ENCODE results near the gene HEPHL1.
"Not testable (repeated sequence)": the region's sequence is repeated elsewhere in the genome, so short reads cannot be mapped to it uniquely, and the experiment has no call there.

HEPHL1 gene

DNA sequence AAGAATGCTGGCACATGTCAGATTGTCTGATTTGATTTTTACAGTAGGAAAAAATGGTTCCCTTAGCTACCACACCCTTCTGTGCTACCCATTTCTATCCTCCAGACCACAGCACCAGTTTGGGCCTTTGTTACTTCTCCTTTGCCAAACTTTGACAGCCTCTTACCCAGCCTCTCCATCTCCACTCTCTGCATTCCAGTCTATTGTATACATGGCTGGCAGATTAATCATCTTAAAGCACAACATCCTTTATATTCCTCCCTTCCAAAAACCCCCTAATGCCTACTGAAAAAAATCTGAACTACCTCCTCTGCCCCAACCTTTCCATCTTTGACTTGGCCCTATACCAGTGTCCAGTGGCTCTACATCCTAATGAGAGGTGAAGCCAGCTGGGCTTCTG, 96.7 kb downstream of the HEPHL1 start:
- peaks cover 0 to 20% (median 10%) of the 10 kb centered on the region in 4 donors for H3K4me1 ChIP-seq
- intact Hi-C loops (cut with DNase I; ENCODE audit: low total_unique reads), result no loop called here
- H3K27me3 ChIP-seq, result no peaks in the 10 kb centered on the region
- no peak overlapping the region for H3K27ac ChIP-seq
- no peak for DNase-seq
- H3K36me3 ChIP-seq, result no peaks in the 10 kb centered on the region
- TF ChIP-seq, protein P1, sequence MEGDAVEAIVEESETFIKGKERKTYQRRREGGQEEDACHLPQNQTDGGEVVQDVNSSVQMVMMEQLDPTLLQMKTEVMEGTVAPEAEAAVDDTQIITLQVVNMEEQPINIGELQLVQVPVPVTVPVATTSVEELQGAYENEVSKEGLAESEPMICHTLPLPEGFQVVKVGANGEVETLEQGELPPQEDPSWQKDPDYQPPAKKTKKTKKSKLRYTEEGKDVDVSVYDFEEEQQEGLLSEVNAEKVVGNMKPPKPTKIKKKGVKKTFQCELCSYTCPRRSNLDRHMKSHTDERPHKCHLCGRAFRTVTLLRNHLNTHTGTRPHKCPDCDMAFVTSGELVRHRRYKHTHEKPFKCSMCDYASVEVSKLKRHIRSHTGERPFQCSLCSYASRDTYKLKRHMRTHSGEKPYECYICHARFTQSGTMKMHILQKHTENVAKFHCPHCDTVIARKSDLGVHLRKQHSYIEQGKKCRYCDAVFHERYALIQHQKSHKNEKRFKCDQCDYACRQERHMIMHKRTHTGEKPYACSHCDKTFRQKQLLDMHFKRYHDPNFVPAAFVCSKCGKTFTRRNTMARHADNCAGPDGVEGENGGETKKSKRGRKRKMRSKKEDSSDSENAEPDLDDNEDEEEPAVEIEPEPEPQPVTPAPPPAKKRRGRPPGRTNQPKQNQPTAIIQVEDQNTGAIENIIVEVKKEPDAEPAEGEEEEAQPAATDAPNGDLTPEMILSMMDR (IDR thresholded peaks at IDR 0.05), result no peak
- H3K4me3 ChIP-seq, result no peak overlapping the region
- H3K9me3 ChIP-seq, result no peaks in the 10 kb centered on the region

DNA sequence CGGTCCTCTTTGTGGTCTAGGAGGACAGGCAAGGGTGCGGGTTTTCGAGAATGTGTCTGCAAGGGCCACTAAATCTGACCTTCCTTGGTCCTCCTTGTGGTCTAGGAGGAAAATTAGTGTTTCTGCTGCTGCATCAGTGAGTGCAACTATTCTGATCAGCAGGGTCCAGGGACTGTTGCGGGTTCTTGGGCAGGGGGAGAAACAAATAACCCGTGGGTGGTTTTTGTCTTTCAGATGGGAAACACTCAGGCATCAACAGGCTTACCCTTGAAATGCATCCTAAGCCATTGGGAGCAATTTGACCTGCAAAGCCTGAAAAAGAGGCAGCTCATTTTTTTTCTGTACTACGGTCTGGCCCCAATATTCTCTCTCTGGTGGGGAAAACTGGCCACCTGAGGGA, 98.5 kb downstream of the HEPHL1 start:
- H3K36me3 ChIP-seq; H3K27ac ChIP-seq; H3K27me3 ChIP-seq; DNase-seq; H3K4me3 ChIP-seq; H3K9me3 ChIP-seq; intact Hi-C loops (cut with DNase I; ENCODE audit: low total_unique reads): not testable (repeated sequence)
- peaks cover 0 to 14% (median 9%) of the 10 kb centered on the region in 4 donors for H3K4me1 ChIP-seq

DNA sequence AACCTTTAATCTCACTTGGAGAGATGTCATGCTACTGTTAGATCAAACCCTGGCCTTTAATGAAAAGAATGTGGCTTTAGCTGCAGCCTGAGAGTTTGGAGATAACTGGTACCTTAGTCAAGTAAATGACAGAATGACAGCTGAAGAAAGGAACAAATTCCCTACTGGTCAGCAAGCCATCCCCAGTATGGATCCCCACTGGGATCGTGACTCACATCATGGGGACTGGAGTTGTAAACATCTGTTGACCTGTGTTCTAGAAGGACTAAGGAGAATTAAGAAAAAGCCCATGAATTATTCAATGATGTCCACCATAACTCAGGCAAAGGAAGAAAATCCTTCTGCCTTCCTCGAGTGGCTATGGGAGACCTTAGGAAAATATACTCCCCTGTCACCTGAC, 99.4 kb downstream of the HEPHL1 start:
- H3K27ac ChIP-seq; H3K4me3 ChIP-seq; H3K36me3 ChIP-seq; DNase-seq; H3K9me3 ChIP-seq; H3K27me3 ChIP-seq; intact Hi-C loops (cut with DNase I; ENCODE audit: low total_unique reads): not testable (repeated sequence)
- peaks cover 0 to 14% (median 9%) of the 10 kb centered on the region in 4 donors for H3K4me1 ChIP-seq

DNA sequence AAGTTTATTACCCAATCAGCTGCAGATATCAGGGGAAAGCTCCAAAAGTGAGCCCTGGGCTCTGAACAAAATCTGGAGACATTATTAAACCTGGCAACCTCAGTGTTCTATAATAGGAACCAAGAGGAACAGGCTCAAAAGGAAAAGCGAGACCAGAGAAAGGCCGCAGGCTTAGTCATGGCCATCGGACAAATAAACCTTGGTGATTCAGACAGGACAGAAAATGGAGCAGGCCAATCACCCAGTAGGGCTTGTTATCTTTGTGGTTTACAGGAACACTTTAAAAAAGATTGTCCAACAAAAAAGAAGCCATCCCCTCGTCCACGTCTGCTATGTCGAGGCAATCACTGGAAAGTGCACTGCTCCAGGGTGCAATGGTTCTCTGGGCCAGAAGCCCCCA, 99.8 kb downstream of the HEPHL1 start:
- intact Hi-C loops (cut with DNase I; ENCODE audit: low total_unique reads), result no loop called here
- no peaks in the 10 kb centered on the region for H3K36me3 ChIP-seq
- no peak overlapping the region for H3K27ac ChIP-seq
- no peak overlapping the region for H3K4me3 ChIP-seq
- TF ChIP-seq, protein P1 (IDR thresholded peaks at IDR 0.05), result no peak
- DNase-seq, result no peak
- no peaks in the 10 kb centered on the region for H3K27me3 ChIP-seq
- H3K9me3 ChIP-seq, result no peaks in the 10 kb centered on the region
- peaks cover 0 to 10% (median 6%) of the 10 kb centered on the region in 4 donors for H3K4me1 ChIP-seq

DNA sequence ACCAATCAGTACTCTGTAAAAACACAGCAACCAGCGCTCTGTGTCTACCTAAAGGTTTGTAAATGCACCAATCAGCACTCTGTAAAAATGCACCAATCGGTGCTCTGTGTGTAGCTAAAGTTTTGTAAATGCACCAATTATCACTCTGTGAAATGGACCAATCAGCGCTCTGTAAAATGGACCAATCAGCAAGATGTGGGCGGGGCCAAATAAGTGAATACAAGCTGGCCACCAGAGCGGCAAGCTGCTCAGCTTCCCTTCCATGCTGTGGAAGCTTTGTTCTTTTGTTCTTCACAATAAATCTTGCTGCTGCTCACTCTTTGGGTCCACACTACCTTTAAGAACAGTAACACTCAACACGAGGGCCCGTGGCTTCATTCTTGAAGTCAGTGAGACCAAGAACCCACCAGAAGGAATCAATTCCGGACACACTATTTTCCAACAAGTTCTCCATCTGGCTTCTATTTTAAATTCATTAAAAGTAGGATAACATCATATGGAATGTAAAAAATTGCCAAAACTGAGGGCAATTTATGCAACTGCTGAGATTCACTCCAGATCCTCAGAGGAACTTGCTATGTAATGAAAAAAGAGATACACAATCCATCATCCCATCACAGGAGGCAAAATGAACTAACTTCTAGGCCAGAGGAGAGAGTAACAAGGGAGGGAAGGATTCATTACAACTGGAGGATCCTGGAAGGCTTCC, 104.4 kb downstream of the HEPHL1 start:
- intact Hi-C loops (cut with DNase I; ENCODE audit: low total_unique reads), result no loop called here

DNA sequence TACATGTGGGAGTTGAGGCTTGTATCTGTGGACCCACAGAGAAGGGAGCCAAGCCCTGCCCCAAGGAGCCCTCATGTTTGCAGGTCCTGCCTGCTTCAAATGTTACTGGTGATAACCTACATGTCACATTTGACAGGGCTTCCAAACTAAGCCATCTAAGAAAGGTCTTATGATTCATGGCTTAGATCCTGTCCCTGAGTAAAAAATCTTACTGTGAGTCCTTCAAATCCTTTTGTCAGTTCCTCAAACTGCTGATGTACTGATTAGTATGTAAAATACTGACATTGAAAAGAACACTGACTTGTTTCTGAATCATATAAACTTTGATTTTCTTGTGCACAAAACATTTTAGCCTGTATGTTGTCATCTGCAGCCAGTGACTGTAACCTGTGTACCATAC, 106.5 kb downstream of the HEPHL1 start:
- H3K27ac ChIP-seq, result peak overlapping the region; percentile 86 to 95
- peaks cover 0 to 41% (median 24%) of the 10 kb centered on the region in 4 donors for H3K4me1 ChIP-seq
- TF ChIP-seq, protein P1 (IDR thresholded peaks at IDR 0.05), result no peak
- H3K36me3 ChIP-seq, result no peaks in the 10 kb centered on the region
- DNase-seq, result no peak
- intact Hi-C loops (cut with DNase I; ENCODE audit: low total_unique reads), result no loop called here
- no peaks in the 10 kb centered on the region for H3K9me3 ChIP-seq
- H3K27me3 ChIP-seq, result no peaks in the 10 kb centered on the region
- peak overlapping the region; percentile 83 to 97 for H3K4me3 ChIP-seq

More for the DNA sequence above, 104.4 kb downstream of the HEPHL1 start:
- Histone ChIP-seq H3K36me3 (no peaks in the 10 kb centered on the region), H3K27ac (no peak overlapping the region), H3K9me3 (no peaks in the 10 kb centered on the region), H3K27me3 (no peaks in the 10 kb centered on the region), H3K4me1 (peaks cover 0 to 20% (median 7%) of the 10 kb centered on the region in 4 donors), H3K4me3 (no peak overlapping the region)
- DNase-seq, result no peak
- TF ChIP-seq, protein P1 (IDR thresholded peaks at IDR 0.05), result no peak
